AG08395 (cell line): ENCODE data around the gene CDK10.
"Not testable (repeated sequence)": the region's sequence is repeated elsewhere in the genome, so short reads cannot be mapped to it uniquely, and the experiment has no call there.

ENCODE experiments used
- DNase-seq: peaks from one replicate; pipeline ENCODE4 v3.0.0; 2012; ENCODE audit warnings: mixed read lengths, low spot score

Gene CDK10

GRCh38 chr16:89686520-89687091 lies at the start of gene CDK10:
TSS of gene CDK10 (plus strand) at chr16:89686689. CDS start at chr16:89686711, 22 bp downstream.
- peak; percentile 99 for DNase-seq

- DNase-seq: no peak
These were observed 49.1 kb upstream of the CDK10 start for GRCh38 chr16:89637379-89637778.

GRCh38 chr16:89638455-89638854 lies 48.0 kb upstream of the CDK10 start:
- DNase-seq: no peak

- no peak for DNase-seq
These were observed 47.1 kb upstream of the CDK10 start for GRCh38 chr16:89639385-89639784.

- no peak for DNase-seq
These were observed 44.9 kb upstream of the CDK10 start for GRCh38 chr16:89641458-89642119.

- DNase-seq: no peak
These were observed 43.9 kb upstream of the CDK10 start for GRCh38 chr16:89642574-89642973.

- DNase-seq: no peak
These were observed 42.7 kb upstream of the CDK10 start for GRCh38 chr16:89643769-89644300.

GRCh38 chr16:89645122-89645521 lies 41.4 kb upstream of the CDK10 start:
- no peak for DNase-seq

- DNase-seq: no peak
These were observed 40.2 kb upstream of the CDK10 start for GRCh38 chr16:89646270-89646669.

- DNase-seq: no peak
These were observed 39.6 kb upstream of the CDK10 start for GRCh38 chr16:89646906-89647305.

- no peak for DNase-seq
These were observed 34.9 kb upstream of the CDK10 start for GRCh38 chr16:89651584-89651983.

GRCh38 chr16:89653656-89654295 lies 32.7 kb upstream of the CDK10 start:
- no peak for DNase-seq

- DNase-seq: no peak
These were observed 31.3 kb upstream of the CDK10 start for GRCh38 chr16:89655062-89655643.

GRCh38 chr16:89656435-89657121 lies 29.9 kb upstream of the CDK10 start:
- no peak for DNase-seq

GRCh38 chr16:89657442-89658220 lies 28.9 kb upstream of the CDK10 start, which contains the start of the genes CHMP1A and SPATA33:
TSS of gene CHMP1A (minus strand) at chr16:89657708. CDS start at chr16:89657588, 120 bp downstream.
TSS of gene SPATA33 (plus strand) at chr16:89657836. CDS start at chr16:89657912, 76 bp downstream.
- peak; percentile 98 for DNase-seq

GRCh38 chr16:89658221-89658879 lies 28.1 kb upstream of the CDK10 start:
- peak; percentile 19 for DNase-seq

- no peak for DNase-seq
These were observed 26.3 kb upstream of the CDK10 start for GRCh38 chr16:89660146-89660545.

GRCh38 chr16:89661215-89661614 lies 25.3 kb upstream of the CDK10 start:
- no peak for DNase-seq

- not testable (repeated sequence) for DNase-seq
These were observed 22.3 kb upstream of the CDK10 start for GRCh38 chr16:89664238-89664637.

- DNase-seq: not testable (repeated sequence)
These were observed 19.5 kb upstream of the CDK10 start for GRCh38 chr16:89667000-89667399.

- no peak for DNase-seq
These were observed 18.9 kb upstream of the CDK10 start for GRCh38 chr16:89667633-89668032.
